ENCODE results near the gene GPHN.

DNA sequence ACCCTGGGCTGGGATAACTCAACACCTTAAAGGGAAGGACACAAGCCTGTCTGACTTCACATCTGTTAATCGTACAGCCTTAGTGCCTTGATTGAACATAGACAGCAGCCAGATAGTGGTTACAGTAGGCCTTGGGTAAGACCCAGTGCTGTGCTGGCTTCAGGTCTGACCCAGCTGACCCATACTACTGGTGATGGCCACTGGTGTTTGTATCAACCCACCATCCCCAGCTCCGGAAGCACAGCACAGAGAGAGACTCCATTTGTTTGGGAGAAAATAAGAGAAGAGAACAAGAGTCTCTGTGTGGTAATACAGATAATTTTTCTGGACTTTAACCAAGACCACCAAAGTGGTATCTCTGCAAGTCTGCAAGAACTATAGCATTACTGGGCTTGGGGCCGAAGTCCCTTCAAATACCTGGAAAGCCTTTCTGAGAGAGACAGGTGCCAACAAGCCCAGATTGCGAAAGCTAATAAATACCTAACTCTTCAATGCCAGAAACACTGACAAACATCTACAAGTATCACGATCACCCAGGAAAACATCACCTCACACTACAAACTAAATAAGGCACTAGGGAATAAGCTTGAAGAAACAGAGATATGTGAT, 351.2 kb downstream of the GPHN start:
- TF ChIP-seq POLR2A (IDR thresholded peaks at IDR 0.05; ENCODE audit: low read depth, low read length) (no peak), POLR2AphosphoS5 (IDR thresholded peaks at IDR 0.05; ENCODE audit: low read depth, low read length) (no peak), TAF1 (IDR thresholded peaks at IDR 0.05; ENCODE audit: borderline replicate concordance, low read depth, low read length) (no peak)
